Stimulated activated CD8-positive, alpha-beta memory T cell treated with anti-CD3 and anti-CD28 coated beads, Interleukin-7, amount 100 ng/mL, for 4 hours (primary cell): ENCODE data around the gene TWNK.
A peak's percentile ranks its signal among the peaks of the same experiment; 100 is the strongest.

Source experiments
- DNase-seq, 2 donors: peaks; one replicate each; pipeline ENCODE4 v3.0.0-alpha.2; 2020; ENCODE audit warnings: low read depth in 2 of 2

The TWNK gene

GRCh38 chr10:100986952-100987684 is at the start of gene TWNK, which contains the start of gene MRPL43:
Gene TWNK (plus strand): TSS chr10:100987543. CDS start chr10:100988211, 668 bp downstream.
Gene MRPL43 (minus strand): TSS chr10:100987497. CDS start chr10:100987443, 54 bp downstream.
- DNase-seq = peak; percentile 74 to 77

- no peak for DNase-seq
These were observed 47.5 kb upstream of the TWNK start for GRCh38 chr10:100939763-100940344.

- DNase-seq = no peak
These were observed 45.1 kb upstream of the TWNK start for GRCh38 chr10:100942229-100942628.

- DNase-seq = no peak
These were observed 43.8 kb upstream of the TWNK start for GRCh38 chr10:100943508-100943907.

- DNase-seq = no peak
These were observed 41.6 kb upstream of the TWNK start for GRCh38 chr10:100945754-100946153.

GRCh38 chr10:100948916-100949315 is 38.4 kb upstream of the TWNK start:
- DNase-seq = no peak

GRCh38 chr10:100960251-100960650 is 27.1 kb upstream of the TWNK start:
- DNase-seq = no peak

GRCh38 chr10:100962351-100963080 is 24.8 kb upstream of the TWNK start:
- no peak for DNase-seq

- DNase-seq = no peak
These were observed 23.5 kb upstream of the TWNK start for GRCh38 chr10:100963826-100964225.

GRCh38 chr10:100965820-100966219 is 21.5 kb upstream of the TWNK start:
- DNase-seq = no peak

GRCh38 chr10:100966887-100967286 is 20.5 kb upstream of the TWNK start:
- DNase-seq = no peak

- DNase-seq = no peak
These were observed 20.0 kb upstream of the TWNK start for GRCh38 chr10:100967332-100967731.

- no peak for DNase-seq
These were observed 19.1 kb upstream of the TWNK start for GRCh38 chr10:100968062-100968736.

- no peak for DNase-seq
These were observed 18.5 kb upstream of the TWNK start for GRCh38 chr10:100968863-100969186.

GRCh38 chr10:100969187-100970075 is 17.9 kb upstream of the TWNK start, which contains the start of gene SEMA4G:
Gene SEMA4G (plus strand): TSS chr10:100969504. CDS start chr10:100972913, 3,409 bp downstream.
- DNase-seq = peak in 1 of 2 donors; percentile 19

- DNase-seq = peak; percentile 9 to 29
These were observed 17.0 kb upstream of the TWNK start for GRCh38 chr10:100970076-100970913.

- no peak for DNase-seq
These were observed 16.2 kb upstream of the TWNK start for GRCh38 chr10:100970914-100971811.

GRCh38 chr10:100972115-100972903 is 15.0 kb upstream of the TWNK start:
- DNase-seq = no peak
